Activated CD8-positive, alpha-beta T cell treated with anti-CD3 and anti-CD28 coated beads for 36 hours (primary cell): ENCODE measurements around the gene TSC22D3. TPM values are rescaled to one million over a fixed set of nuclear protein-coding genes. Genes with fewer than 3 reads are reported as not detected.

Source experiments
- ATAC-seq: fragments of 200-7000 bp; cut with Tn5 transposase; one replicate; pipeline ENCODE4 v1.10.0; 2021; ENCODE audit warnings: mild to moderate bottlenecking, moderate library complexity
- CTCF ChIA-PET: fragments of 350-600 bp; sonication (Branson Sonifier 250); formaldehyde crosslinking; loops from one replicate; lab custom pipeline; 2021; ENCODE audit warnings: antibody characterized with exemption; lab: Charles Lee
- POLR2A ChIA-PET: fragments of 350-600 bp; sonication (Branson Sonifier 250); formaldehyde crosslinking; loops from one replicate; lab custom pipeline; 2021; ENCODE audit warnings: antibody characterized with exemption; lab: Charles Lee
- DNase-seq: peaks from one replicate; pipeline ENCODE4 v3.0.0-alpha.2; 2020
- H3K27ac Mint-ChIP-seq: one replicate; pipeline ENCODE4 v1.8.0; 2021; ENCODE audit warnings: mild to moderate bottlenecking, mixed read lengths
- H3K27me3 Mint-ChIP-seq: one replicate; pipeline ENCODE4 v1.8.0; 2021; ENCODE audit warnings: mixed read lengths
- H3K36me3 Mint-ChIP-seq: one replicate; pipeline ENCODE4 v1.8.0; 2021; ENCODE audit warnings: low read depth, mixed read lengths
- H3K4me1 Mint-ChIP-seq: one replicate; pipeline ENCODE4 v1.8.0; 2021; ENCODE audit warnings: low read depth, mixed read lengths
- H3K4me3 Mint-ChIP-seq: one replicate; pipeline ENCODE4 v1.8.0; 2021; ENCODE audit warnings: mild to moderate bottlenecking, moderate library complexity, mixed read lengths
- H3K9me3 Mint-ChIP-seq: one replicate; pipeline ENCODE4 v1.8.0; 2021; ENCODE audit warnings: mixed read lengths
- intact Hi-C: fragments of 100-400 bp; cut with micrococcal nuclease; formaldehyde crosslinking; loops from one replicate; pipeline ENCODE4 v1.10.0; 2022
- total RNA-seq, 2 experiments: library from RNA; stranded (reverse); gene quantifications; one replicate each; pipeline ENCODE4 v1.2.3, GENCODE V29; 2021
- TF ChIP-seq, protein P1 (sequence below): fragments of 200-600 bp; IDR thresholded peaks from one replicate; pipeline ENCODE4 v1.8.0; 2022; ENCODE audit warnings: antibody characterized with exemption, mild to moderate bottlenecking

The TSC22D3 gene
- total RNA-seq, 2 experiments from 2014 or later: 47.2 to 50.5 TPM

GRCh38 chrX:107706309-107706708 lies 69.3 kb downstream of the TSC22D3 start:
- no peak overlapping the region for H3K27ac Mint-ChIP-seq
- H3K36me3 Mint-ChIP-seq: no peaks in the 10 kb centered on the region
- ChIA-PET POLR2A (no interaction called here), CTCF (no interaction called here)
- H3K9me3 Mint-ChIP-seq: no peaks in the 10 kb centered on the region
- TF ChIP-seq, protein P1, sequence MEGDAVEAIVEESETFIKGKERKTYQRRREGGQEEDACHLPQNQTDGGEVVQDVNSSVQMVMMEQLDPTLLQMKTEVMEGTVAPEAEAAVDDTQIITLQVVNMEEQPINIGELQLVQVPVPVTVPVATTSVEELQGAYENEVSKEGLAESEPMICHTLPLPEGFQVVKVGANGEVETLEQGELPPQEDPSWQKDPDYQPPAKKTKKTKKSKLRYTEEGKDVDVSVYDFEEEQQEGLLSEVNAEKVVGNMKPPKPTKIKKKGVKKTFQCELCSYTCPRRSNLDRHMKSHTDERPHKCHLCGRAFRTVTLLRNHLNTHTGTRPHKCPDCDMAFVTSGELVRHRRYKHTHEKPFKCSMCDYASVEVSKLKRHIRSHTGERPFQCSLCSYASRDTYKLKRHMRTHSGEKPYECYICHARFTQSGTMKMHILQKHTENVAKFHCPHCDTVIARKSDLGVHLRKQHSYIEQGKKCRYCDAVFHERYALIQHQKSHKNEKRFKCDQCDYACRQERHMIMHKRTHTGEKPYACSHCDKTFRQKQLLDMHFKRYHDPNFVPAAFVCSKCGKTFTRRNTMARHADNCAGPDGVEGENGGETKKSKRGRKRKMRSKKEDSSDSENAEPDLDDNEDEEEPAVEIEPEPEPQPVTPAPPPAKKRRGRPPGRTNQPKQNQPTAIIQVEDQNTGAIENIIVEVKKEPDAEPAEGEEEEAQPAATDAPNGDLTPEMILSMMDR: no peak
- H3K4me3 Mint-ChIP-seq: no peak overlapping the region
- intact Hi-C loops: no loop called here
- ATAC-seq (no peak), DNase-seq (no peak)
- H3K27me3 Mint-ChIP-seq: no peaks in the 10 kb centered on the region
- H3K4me1 Mint-ChIP-seq: peaks cover 27% of the 10 kb centered on the region

DNA sequence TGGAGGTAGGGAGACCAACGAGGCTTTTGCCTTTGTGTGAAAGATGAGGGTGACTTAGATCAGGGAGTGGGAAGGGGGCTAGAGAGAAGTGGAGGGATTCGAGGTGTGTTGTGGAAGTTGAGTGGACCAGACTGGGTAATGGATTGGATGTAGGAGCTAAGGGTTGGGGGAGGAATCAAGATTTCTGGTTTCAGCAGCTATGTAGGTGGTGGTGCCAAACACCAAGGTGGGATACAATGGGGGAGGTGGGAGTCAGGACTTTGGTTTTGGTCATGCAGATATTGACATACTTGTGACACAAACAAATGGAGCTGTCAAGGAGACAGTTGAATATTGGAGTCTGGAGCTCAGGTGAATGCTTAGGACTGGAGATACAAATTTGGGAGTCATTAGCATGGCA lies 71.0 kb downstream of the TSC22D3 start:
- Mint-ChIP-seq H3K9me3 (no peaks in the 10 kb centered on the region), H3K4me1 (peaks cover 20% of the 10 kb centered on the region), H3K27ac (no peak overlapping the region), H3K4me3 (no peak overlapping the region), H3K27me3 (no peaks in the 10 kb centered on the region), H3K36me3 (no peaks in the 10 kb centered on the region)
- no peak for ATAC-seq
- DNase-seq: no peak
- TF ChIP-seq, protein P1: no peak
- POLR2A ChIA-PET: interaction anchor here (1.2 kb wide), 1 partner anchor 11 kb away, joined by 3 read pairs; no protein-coding TSS in a partner anchor
- intact Hi-C loops: no loop called here
- CTCF ChIA-PET: no interaction called here

DNA sequence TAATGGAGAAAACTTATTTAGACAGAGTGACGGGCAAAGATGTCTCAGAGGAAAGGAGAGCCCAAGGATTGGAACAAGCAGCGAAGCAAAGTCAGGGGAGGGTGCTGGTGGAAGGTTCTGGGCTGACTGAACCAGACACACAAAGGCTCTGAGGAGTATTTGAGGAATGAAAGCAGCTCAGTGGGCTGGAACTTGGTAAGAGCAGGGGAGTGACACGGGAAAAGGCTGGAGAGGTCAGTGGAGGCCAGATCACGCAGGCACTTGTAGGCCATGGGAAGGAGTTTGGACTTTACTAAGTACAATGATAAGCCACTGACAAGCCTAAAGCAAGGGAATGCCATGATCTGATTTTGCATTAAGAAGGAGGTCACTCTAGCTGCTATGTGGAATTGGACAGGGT lies 71.4 kb downstream of the TSC22D3 start:
- ChIA-PET CTCF (no interaction called here), POLR2A (interaction anchor here (1.2 kb wide), 1 partner anchor 11 kb away, joined by 3 read pairs; no protein-coding TSS in a partner anchor)
- DNase-seq (no peak), ATAC-seq (no peak)
- Mint-ChIP-seq H3K27ac (no peak overlapping the region), H3K27me3 (no peaks in the 10 kb centered on the region), H3K4me1 (peaks cover 15% of the 10 kb centered on the region), H3K4me3 (no peak overlapping the region), H3K9me3 (no peaks in the 10 kb centered on the region), H3K36me3 (no peaks in the 10 kb centered on the region)
- intact Hi-C loops: no loop called here
- TF ChIP-seq, protein P1: no peak

DNA sequence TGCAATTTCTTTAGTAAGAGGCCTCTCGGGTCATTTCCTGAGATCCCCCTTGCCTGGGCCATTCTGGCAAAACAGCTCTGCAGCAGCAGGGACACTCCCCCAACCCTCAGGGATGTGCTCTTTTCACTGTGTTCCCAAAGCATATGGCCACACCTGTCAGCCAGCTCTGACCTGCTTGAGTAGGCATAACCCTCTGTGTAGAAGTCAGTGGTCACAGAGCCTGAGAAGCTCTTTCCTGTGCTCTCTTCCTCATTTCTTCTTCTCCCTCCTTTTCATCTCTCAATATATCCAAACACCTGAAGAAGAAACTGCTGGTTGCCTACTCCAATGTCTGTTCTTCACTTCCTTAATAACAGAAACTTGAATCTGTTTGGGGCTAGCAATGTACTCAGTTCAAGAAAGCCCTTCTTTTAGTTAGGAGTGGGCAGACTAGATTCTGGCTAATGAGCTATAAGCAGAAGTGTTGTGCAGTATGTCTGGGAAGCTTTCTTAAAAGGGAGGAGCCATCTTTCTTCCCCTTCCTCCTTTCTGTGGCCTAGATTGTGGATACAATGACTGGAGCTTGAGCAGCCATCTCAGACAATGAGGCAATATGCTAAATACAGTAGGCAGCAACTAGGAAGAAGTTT lies 74.0 kb downstream of the TSC22D3 start:
- intact Hi-C loops: no loop called here
- DNase-seq: no peak
- H3K4me1 Mint-ChIP-seq: peaks cover 14% of the 10 kb centered on the region
- H3K27me3 Mint-ChIP-seq: no peaks in the 10 kb centered on the region
- TF ChIP-seq, protein P1: no peak
- no peak overlapping the region for H3K4me3 Mint-ChIP-seq
- no peak overlapping the region for H3K27ac Mint-ChIP-seq
- POLR2A ChIA-PET: no interaction called here
- H3K9me3 Mint-ChIP-seq: no peaks in the 10 kb centered on the region
- no peak for ATAC-seq
- no peaks in the 10 kb centered on the region for H3K36me3 Mint-ChIP-seq
- CTCF ChIA-PET: interaction anchor here (1.6 kb wide), 1 partner anchor 46 kb away, joined by 4 read pairs; no protein-coding TSS in a partner anchor

GRCh38 chrX:107700790-107701189 lies 74.8 kb downstream of the TSC22D3 start:
- H3K27ac Mint-ChIP-seq: no peak overlapping the region
- no peaks in the 10 kb centered on the region for H3K27me3 Mint-ChIP-seq
- ChIA-PET CTCF (interaction anchor here (1.6 kb wide), 1 partner anchor 46 kb away, joined by 4 read pairs; no protein-coding TSS in a partner anchor), POLR2A (no interaction called here)
- no peaks in the 10 kb centered on the region for H3K36me3 Mint-ChIP-seq
- no peak overlapping the region for H3K4me3 Mint-ChIP-seq
- TF ChIP-seq, protein P1: no peak
- ATAC-seq (no peak), DNase-seq (no peak)
- H3K4me1 Mint-ChIP-seq: peaks cover 10% of the 10 kb centered on the region
- H3K9me3 Mint-ChIP-seq: no peaks in the 10 kb centered on the region
- intact Hi-C loops: no loop called here
